BE2C (cell line): ENCODE data around the gene NRXN3.
A peak's percentile ranks its signal among the peaks of the same experiment; 100 is the strongest.
"Not testable (repeated sequence)": the region's sequence is repeated elsewhere in the genome, so short reads cannot be mapped to it uniquely, and the experiment has no call there.

Experiments
- DNase-seq: peaks from one replicate; pipeline ENCODE4 v3.0.0-alpha.2; 2020
- H3K27me3 ChIP-seq: fragments of 250-450 bp; sonication (Bioruptor Pico); 2 replicates; pipeline ENCODE4 v1.5.1; 2020; ENCODE audit warnings: mild to moderate bottlenecking
- H3K36me3 ChIP-seq: fragments of 250-450 bp; sonication (Bioruptor Pico); 2 replicates; pipeline ENCODE4 v1.5.1; 2020; ENCODE audit warnings: mild to moderate bottlenecking
- H3K4me1 ChIP-seq: fragments of 250-450 bp; sonication (Bioruptor Pico); 2 replicates; pipeline ENCODE4 v1.5.1; 2020
- H3K4me3 ChIP-seq: 2 replicates; pipeline ENCODE4 v1.5.1; 2011; ENCODE audit warnings: low read depth, low read length
- H3K9me3 ChIP-seq: fragments of 250-450 bp; sonication (Bioruptor Pico); 2 replicates; pipeline ENCODE4 v1.5.1; 2020
- CTCF ChIP-seq: IDR thresholded peaks from 2 replicates; pipeline ENCODE4 v1.5.1; 2012; ENCODE audit warnings: mild to moderate bottlenecking, low read depth, low read length

Gene NRXN3

GRCh38 chr14:78535041-78535440 lies 364.9 kb downstream of the NRXN3 start:
- Histone ChIP-seq H3K36me3 (no peaks in the 10 kb centered on the region), H3K9me3 (no peaks in the 10 kb centered on the region), H3K4me1 (no peaks in the 10 kb centered on the region), H3K4me3 (no peak overlapping the region), H3K27me3 (no peaks in the 10 kb centered on the region)
- no peak for DNase-seq
- TF ChIP-seq CTCF, result no peak

- H3K9me3 ChIP-seq, DNase-seq, H3K4me1 ChIP-seq, H3K27me3 ChIP-seq, H3K4me3 ChIP-seq, H3K36me3 ChIP-seq: not testable (repeated sequence)
These were observed 371.6 kb downstream of the NRXN3 start for GRCh38 chr14:78541788-78542187.

- Histone ChIP-seq H3K27me3 (no peaks in the 10 kb centered on the region), H3K4me3 (no peak overlapping the region), H3K4me1 (no peaks in the 10 kb centered on the region), H3K36me3 (no peaks in the 10 kb centered on the region), H3K9me3 (no peaks in the 10 kb centered on the region)
- DNase-seq, result no peak
- no peak for TF ChIP-seq CTCF
These were observed 373.3 kb downstream of the NRXN3 start for GRCh38 chr14:78543433-78543832.

GRCh38 chr14:78561074-78561473 lies 390.9 kb downstream of the NRXN3 start:
- no peak overlapping the region for H3K4me3 ChIP-seq
- TF ChIP-seq CTCF, result no peak
- no peaks in the 10 kb centered on the region for H3K36me3 ChIP-seq
- no peaks in the 10 kb centered on the region for H3K4me1 ChIP-seq
- no peak for DNase-seq
- H3K27me3 ChIP-seq, result no peaks in the 10 kb centered on the region
- H3K9me3 ChIP-seq, result no peaks in the 10 kb centered on the region

GRCh38 chr14:78566026-78566858 lies 396.1 kb downstream of the NRXN3 start:
- Histone ChIP-seq H3K9me3 (no peaks in the 10 kb centered on the region), H3K4me1 (no peaks in the 10 kb centered on the region), H3K36me3 (no peaks in the 10 kb centered on the region), H3K4me3 (peak overlapping the region; percentile 31; the same call in 1 of the 2 replicates), H3K27me3 (no peaks in the 10 kb centered on the region)
- TF ChIP-seq CTCF, result peak; percentile 83
- peak; percentile 79 for DNase-seq

- no peak overlapping the region for H3K4me3 ChIP-seq
- H3K36me3 ChIP-seq, result no peaks in the 10 kb centered on the region
- H3K4me1 ChIP-seq, result no peaks in the 10 kb centered on the region
- TF ChIP-seq CTCF, result no peak; the same call in 1 of the 2 replicates
- no peak for DNase-seq
- no peaks in the 10 kb centered on the region for H3K27me3 ChIP-seq
- H3K9me3 ChIP-seq, result no peaks in the 10 kb centered on the region
These were observed 396.6 kb downstream of the NRXN3 start for GRCh38 chr14:78566859-78567172.
